GM12875 (cell line): ENCODE measurements around the gene MISFA.
"Not testable (repeated sequence)": the region's sequence is repeated elsewhere in the genome, so short reads cannot be mapped to it uniquely, and the experiment has no call there.

Experiments
- H3K4me3 ChIP-seq: one replicate; pipeline ENCODE4 v1.5.1; 2011; ENCODE audit warnings: low read depth, low read length, control low read depth
- CTCF ChIP-seq: IDR thresholded peaks from 2 replicates; pipeline ENCODE4 v1.5.1; 2011; ENCODE audit warnings: low read depth, mild to moderate bottlenecking, control low read depth, inconsistent platforms, low read length, moderate library complexity, borderline replicate concordance; ENCODE audit not compliant: insufficient read depth

Gene MISFA

DNA sequence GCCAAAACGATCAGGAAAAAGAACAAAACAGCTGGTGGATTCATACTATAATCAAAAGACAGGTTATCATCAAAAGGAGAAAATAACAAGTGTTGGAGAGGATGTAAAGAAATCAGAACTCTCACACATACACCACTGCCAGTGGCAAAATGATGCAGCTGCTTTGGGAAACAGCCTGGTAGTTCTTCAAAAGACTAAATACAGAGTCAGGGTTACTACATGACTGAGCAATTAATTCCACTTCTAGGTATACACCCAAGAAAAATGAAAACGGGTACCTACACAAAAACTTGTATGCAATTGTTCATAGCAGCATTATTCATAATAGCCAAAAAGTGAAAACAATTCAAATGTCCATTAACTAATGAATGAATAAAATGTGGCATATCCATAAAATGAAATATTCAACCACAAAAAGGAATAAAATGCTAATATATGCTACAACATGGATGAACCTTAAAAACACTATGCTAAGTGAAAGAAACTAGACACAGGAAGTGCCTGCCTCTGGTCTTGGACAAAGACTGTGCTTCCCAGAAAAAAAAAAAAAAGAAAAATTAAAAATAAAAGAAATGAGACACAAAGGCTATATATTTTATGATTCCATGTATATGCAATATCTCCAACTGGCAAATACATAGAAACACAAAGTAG is 19.3 kb upstream of the MISFA start:
- TF ChIP-seq CTCF: no peak
- no peak overlapping the region for H3K4me3 ChIP-seq

- H3K4me3 ChIP-seq: no peak overlapping the region
- TF ChIP-seq CTCF: no peak
These were observed 17.8 kb upstream of the MISFA start for GRCh38 chr11:18581825-18582224.

- no peak for TF ChIP-seq CTCF
These were observed 11.0 kb upstream of the MISFA start, which contains the start of gene UEVLD for GRCh38 chr11:18588297-18589252. TSS of gene UEVLD (minus strand) at chr11:18588734. CDS start at chr11:18588654, 80 bp downstream.

DNA sequence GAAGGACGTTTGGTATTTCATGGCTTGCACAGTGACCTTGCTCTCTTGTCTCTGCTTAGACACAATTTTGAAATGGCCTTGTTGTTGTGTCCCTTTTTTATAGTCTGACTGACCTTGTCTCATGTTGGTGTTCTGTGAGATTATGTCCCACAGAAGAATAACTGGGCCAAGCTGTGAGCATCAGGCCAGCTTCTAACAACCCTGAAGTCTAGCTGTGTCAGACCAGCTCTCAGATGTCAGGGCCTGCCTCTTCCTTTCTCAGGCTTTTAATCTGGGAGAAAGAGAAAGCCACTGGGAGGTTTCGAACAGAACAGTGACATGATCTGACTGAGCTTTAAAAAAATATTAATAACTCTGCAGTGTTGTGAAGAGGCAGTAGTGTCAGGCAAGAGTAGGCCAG is 9.0 kb upstream of the MISFA start:
- no peak for TF ChIP-seq CTCF
- H3K4me3 ChIP-seq: no peak overlapping the region

More at GRCh38 chr11:18588297-18589252, 11.0 kb upstream of the MISFA start, which contains the start of gene UEVLD:
- peak within 1 kb of the TSS; percentile 90 for H3K4me3 ChIP-seq

GRCh38 chr11:18594088-18594487 is 5.5 kb upstream of the MISFA start:
- H3K4me3 ChIP-seq: not testable (repeated sequence)

DNA sequence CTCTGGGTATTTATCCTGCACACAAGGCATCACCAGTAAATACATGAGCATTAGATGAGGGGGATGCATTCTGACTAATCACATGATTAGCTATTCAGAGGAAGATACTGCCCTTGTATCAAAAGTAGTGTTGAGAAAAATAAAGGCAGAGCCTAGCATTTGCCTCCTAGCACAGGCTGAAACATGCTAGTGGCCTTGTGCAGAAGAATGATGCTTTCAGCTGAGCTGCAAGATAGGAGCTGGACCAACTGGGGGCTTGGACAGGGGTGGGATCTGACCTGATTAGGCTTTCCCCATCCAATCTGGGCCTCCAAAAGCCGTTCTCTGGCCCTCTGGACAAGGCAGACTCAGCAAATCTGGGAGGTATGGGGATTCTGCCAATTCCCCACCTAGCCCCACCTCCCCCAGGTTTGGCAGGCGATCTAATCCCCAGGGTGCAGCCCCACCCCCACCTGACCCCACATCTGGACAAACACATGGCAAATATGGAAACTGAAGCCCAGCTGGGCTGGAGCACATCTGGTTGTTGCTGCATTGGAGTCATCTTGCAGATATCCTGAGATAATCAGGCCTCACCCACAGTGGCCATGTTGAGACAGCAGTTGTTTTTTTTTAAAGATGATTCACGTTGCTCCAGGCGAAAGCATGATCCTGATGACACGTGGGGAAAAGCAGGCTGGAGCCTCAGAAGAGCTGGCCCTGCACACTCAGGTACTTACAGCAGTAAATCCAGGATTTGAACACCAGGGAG is 4.4 kb upstream of the MISFA start:
- no peak for TF ChIP-seq CTCF
- no peak overlapping the region for H3K4me3 ChIP-seq

- no peak for TF ChIP-seq CTCF
- H3K4me3 ChIP-seq: no peak overlapping the region
These were observed 1.5 kb downstream of the MISFA start for GRCh38 chr11:18600915-18601569.
